NCI-H748 (cell line): ENCODE data around the gene C1orf174.

Experiments
- DNase-seq: peaks from one replicate; lab custom pipeline; 2025; ENCODE audit not compliant: unreplicated experiment; lab: John Stamatoyannopoulos, UW

The C1orf174 gene

GRCh38 chr1:3879099-3879498, 21.0 kb downstream of the C1orf174 start:
- no peak for DNase-seq

DNA sequence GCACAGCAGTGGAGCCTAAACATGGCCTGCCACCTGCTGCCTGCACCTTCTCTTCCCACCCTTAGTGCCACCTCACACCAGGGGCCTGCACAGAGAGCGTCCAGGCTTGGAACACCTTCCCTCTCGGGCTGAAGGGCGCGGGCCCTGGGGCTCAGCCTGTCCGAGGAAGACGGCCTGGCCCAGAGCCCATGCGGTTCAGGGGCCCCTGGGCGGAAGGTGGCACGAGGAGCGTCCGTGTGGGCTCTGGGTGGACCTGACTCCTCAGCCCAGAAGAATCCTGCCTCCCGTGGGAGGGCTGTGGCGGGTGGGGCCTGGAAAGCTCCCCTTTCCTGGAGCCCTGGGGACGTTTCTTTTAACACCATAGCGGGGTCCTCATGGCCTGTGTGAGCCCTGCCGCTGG, 23.4 kb downstream of the C1orf174 start:
- DNase-seq = no peak

DNA sequence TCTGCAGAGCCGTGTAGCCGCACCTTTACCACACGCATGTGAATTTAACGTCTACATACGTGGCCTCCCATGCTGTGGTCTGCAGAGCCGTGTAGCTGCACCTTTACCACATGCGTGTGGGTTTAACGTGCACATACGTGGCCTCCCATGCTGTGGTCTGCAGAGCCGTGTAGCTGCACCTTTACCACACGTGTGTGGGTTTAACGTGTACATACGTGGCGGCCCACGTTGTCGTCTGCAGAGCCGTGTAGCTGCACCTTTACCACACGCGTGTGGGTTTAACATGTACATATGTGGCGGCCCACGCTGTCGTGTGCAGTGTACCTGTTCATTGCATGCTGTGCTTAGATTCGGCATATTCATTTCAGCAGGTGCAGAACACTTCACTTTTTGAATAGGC, 25.3 kb downstream of the C1orf174 start:
- no peak for DNase-seq

GRCh38 chr1:3872546-3872945, 27.5 kb downstream of the C1orf174 start:
- DNase-seq = no peak

- DNase-seq = no peak
Measured at GRCh38 chr1:3871451-3871805, 28.6 kb downstream of the C1orf174 start.

GRCh38 chr1:3869751-3870301, 30.2 kb downstream of the C1orf174 start:
- no peak for DNase-seq

- DNase-seq = no peak
Measured at GRCh38 chr1:3868464-3869006, 31.5 kb downstream of the C1orf174 start.

GRCh38 chr1:3865606-3866160, 34.4 kb downstream of the C1orf174 start:
- no peak for DNase-seq

- DNase-seq = no peak
Measured at GRCh38 chr1:3864884-3865283, 35.2 kb downstream of the C1orf174 start.

GRCh38 chr1:3863231-3863935, 36.7 kb downstream of the C1orf174 start:
- no peak for DNase-seq

GRCh38 chr1:3858231-3858981, 41.7 kb downstream of the C1orf174 start:
- peak; percentile 44 for DNase-seq

- DNase-seq = no peak
Measured at GRCh38 chr1:3857791-3858129, 42.3 kb downstream of the C1orf174 start.

GRCh38 chr1:3856923-3857790, 42.9 kb downstream of the C1orf174 start, which contains the start of the genes CEP104 and DFFB:
TSS of gene CEP104 (minus strand) at chr1:3857211. CDS start at chr1:3852407, 4,804 bp downstream.
TSS of gene DFFB (plus strand) at chr1:3857476. CDS start at chr1:3857604, 128 bp downstream.
- peak; percentile 97 for DNase-seq

GRCh38 chr1:3852711-3853485, 47.2 kb downstream of the C1orf174 start:
- DNase-seq = no peak

GRCh38 chr1:3852091-3852490, 48.0 kb downstream of the C1orf174 start:
- no peak for DNase-seq

GRCh38 chr1:3851292-3851691, 48.8 kb downstream of the C1orf174 start:
- no peak for DNase-seq

GRCh38 chr1:3850857-3851256, 49.2 kb downstream of the C1orf174 start:
- DNase-seq = no peak

DNA sequence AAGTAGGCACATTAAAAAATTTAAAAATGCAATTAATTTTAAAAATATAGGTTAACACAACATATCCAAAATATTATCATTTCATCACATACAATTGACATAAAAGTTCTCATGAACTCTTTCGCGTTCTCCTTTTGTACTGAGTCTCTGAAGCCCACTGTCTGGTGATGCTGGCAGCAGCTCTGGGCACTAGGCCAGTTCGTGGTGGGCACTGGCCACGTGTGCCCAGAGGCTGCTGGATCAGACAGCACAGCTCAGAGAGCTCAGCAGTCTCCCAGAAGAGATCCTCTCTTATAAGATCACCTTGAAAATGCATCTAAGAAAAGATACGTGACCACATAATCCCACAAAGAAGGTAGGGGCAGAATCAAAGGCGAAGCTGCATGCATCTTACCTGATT, 53.0 kb downstream of the C1orf174 start:
- no peak for DNase-seq

- DNase-seq = no peak
Measured at GRCh38 chr1:3846541-3846940, 53.5 kb downstream of the C1orf174 start.

DNA sequence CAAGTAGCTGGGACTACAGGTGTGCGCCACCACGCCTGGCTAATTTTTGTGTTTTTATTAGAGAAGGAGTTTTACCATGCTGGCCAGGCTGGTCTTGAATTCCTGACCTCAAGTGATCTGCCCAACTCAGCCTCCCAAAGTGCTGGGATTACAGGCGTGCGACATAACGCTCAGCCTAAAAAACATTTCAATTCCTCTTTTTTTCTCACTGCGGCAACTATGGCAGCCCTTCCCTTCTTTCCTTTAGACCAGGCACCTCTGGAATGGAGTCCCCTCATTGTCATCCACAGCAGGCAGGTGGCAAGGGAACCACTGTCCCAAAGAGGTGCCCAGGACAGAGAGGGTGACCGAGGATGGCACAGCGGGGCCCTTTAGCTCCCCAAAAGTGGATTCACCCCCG, 57.2 kb downstream of the C1orf174 start:
- DNase-seq = no peak
